Measurements from ENCODE around the gene PRRX2. TPM values are rescaled to one million over a fixed set of nuclear protein-coding genes. Genes with fewer than 3 reads are reported as not detected.

PRRX2 gene
- total and polyA plus RNA-seq, 2 experiments from 2014 or later, result 5.8 to 8.3 TPM

DNA sequence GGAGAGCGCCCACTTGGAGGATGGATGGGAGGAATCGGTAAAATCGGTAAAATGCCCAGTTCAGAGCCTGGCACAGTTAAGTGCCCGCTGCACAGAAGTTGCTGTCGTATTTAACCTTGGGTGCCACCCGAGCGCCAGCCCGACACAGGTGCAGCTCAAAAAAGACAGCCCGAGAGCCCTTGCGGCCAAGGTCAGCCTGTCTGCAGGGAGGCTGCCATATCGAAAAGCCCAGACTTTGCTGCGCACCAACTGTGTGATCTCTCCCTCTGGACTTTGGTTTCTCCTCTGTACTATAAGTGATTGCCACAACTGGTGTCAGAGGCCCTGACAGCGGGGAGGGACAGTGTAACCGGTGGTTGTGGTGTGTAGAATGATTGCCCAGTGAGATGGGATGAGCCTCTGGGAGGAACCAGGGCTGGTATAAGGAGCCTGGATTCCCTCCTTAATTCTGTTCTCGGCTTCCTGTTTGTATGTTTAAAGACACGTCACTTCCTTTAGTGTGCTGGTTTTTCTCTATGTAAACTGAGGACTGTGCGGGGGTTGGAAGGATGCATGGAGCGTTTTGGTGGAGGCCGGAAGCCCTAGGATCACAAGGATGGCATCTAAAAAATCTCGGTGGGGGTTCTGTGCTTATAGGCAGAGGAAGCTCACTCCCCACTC is 38.7 kb upstream of the PRRX2 start:
- H3K27me3 Mint-ChIP-seq (ENCODE audit: insufficient read depth, low read depth, poor library complexity), result peaks cover 20% of the 10 kb centered on the region
- no peaks in the 10 kb centered on the region for H3K9me3 Mint-ChIP-seq
- H3K4me1 Mint-ChIP-seq, result peaks cover 54% of the 10 kb centered on the region
- peaks cover 49% of the 10 kb centered on the region for H4K20me1 ChIP-seq (replicated peaks; ENCODE audit: insufficient read depth)
- H3K36me3 ChIP-seq (ENCODE audit: insufficient read depth), result no peaks in the 10 kb centered on the region
- peak overlapping the region; percentile 93; the same call in 1 of the 2 replicates for H2AFZ ChIP-seq
- H3K4me1 ChIP-seq (ENCODE audit: insufficient read depth), result peaks cover 33% of the 10 kb centered on the region
- no peak for TF ChIP-seq NANOG (IDR thresholded peaks at IDR 0.05; ENCODE audit: borderline replicate concordance)
- peak; percentile 45; the same call in 1 of the 2 replicates for TF ChIP-seq CREB1 (CRISPR knock-in tag; IDR thresholded peaks at IDR 0.05; ENCODE audit: low read depth)
- no peak for TF ChIP-seq EZH2phosphoT487 (IDR thresholded peaks at IDR 0.05; ENCODE audit: unreplicated experiment)
- no peak for TF ChIP-seq POLR2AphosphoS5 (IDR thresholded peaks at IDR 0.05; ENCODE audit: low read depth)
- peaks cover 57% of the 10 kb centered on the region for H3K79me2 ChIP-seq (replicated peaks; ENCODE audit: insufficient read depth)
- peak overlapping the region; percentile 77 for H3K4me3 Mint-ChIP-seq
- H3F3A ChIP-seq (replicated peaks; ENCODE audit: low read depth), result 0 out of 2 replicates have a peak, but pooled peaks cover 6% of the 10 kb centered on the region
- peak overlapping the region; percentile 98 for H3K4me3 ChIP-seq
- H3K27ac ChIP-seq (ENCODE audit: low read depth), result no peak overlapping the region
- H3K27me3 ChIP-seq (ENCODE audit: insufficient read depth), result peaks cover 9% of the 10 kb centered on the region
- peak; percentile 5 for ATAC-seq
- peak overlapping the region; percentile 88 for H3K27ac Mint-ChIP-seq
- peak overlapping the region; percentile 100 for H3K4me2 ChIP-seq
- peaks cover 16% of the 10 kb centered on the region for H3K36me3 Mint-ChIP-seq (ENCODE audit: low read depth)
- no peak for DNase-seq (ENCODE audit: low spot score)
- no peaks in the 10 kb centered on the region for H3K9me2 ChIP-seq (ENCODE audit: insufficient read depth)

DNA sequence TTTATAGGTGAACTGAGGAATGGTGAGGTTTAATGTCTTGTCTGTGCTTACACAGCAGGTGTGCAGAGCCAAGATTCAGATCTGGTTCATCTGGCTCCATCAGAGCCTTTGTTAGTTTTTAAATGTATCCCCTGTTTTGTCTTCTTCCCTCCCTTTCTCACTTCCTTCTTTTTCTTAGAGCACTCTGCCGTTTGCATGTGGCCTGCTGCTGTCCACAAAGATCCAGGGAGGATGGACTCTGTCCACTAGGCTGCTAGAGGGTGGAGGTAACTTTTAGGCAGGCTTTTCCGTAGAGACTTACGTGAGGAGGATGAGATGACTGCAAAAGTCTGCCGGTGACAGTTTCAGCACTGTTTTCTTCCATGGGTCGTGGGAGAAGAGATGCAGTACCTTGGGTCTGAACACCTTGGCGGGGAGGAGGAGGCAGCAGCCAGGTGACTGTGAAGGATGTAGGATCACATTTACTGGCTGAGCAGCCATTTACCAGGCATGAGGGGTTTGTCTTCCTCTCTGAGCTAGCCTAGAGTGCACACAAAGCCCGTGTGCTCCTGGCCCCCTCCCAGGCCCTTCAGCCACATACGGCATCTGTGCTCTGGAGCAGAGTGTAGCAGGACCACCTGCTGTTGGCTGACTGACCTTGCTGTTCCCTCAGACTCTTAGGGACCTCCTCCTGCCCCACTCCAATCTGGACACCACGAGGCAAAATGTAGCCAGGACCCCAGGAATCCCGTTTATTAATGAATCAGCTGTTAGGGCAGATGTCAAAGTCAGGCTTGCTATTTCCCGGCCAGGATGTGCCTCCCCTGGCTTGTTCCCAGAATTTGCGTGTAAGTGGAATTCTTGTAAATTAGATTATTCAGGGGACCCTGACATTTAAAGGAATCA is 37.6 kb upstream of the PRRX2 start:
- Histone ChIP-seq H3K79me2 (replicated peaks; ENCODE audit: insufficient read depth) (peaks cover 67% of the 10 kb centered on the region), H3K4me1 (ENCODE audit: insufficient read depth) (peaks cover 33% of the 10 kb centered on the region), H3K27ac (ENCODE audit: low read depth) (no peak overlapping the region), H4K20me1 (replicated peaks; ENCODE audit: insufficient read depth) (peaks cover 57% of the 10 kb centered on the region), H3K9me2 (ENCODE audit: insufficient read depth) (no peaks in the 10 kb centered on the region), H3F3A (replicated peaks; ENCODE audit: low read depth) (0 out of 2 replicates have a peak, but pooled peaks cover 6% of the 10 kb centered on the region), H3K27me3 (ENCODE audit: insufficient read depth) (no peaks in the 10 kb centered on the region), H3K4me3 (peak overlapping the region; percentile 98), H3K36me3 (ENCODE audit: insufficient read depth) (no peaks in the 10 kb centered on the region), H2AFZ (no peak overlapping the region), H3K4me2 (peak overlapping the region; percentile 100)
- Mint-ChIP-seq H3K4me1 (peaks cover 54% of the 10 kb centered on the region), H3K36me3 (ENCODE audit: low read depth) (peaks cover 22% of the 10 kb centered on the region), H3K4me3 (peak overlapping the region; percentile 77), H3K27ac (peak overlapping the region; percentile 4; the same call in 1 of the 2 replicates), H3K9me3 (no peaks in the 10 kb centered on the region), H3K27me3 (ENCODE audit: insufficient read depth, low read depth, poor library complexity) (peaks cover 20% of the 10 kb centered on the region)
- DNase-seq (ENCODE audit: low spot score), result no peak
- no peak for ATAC-seq
- TF ChIP-seq EZH2phosphoT487 (IDR thresholded peaks at IDR 0.05; ENCODE audit: unreplicated experiment) (no peak), NANOG (IDR thresholded peaks at IDR 0.05; ENCODE audit: borderline replicate concordance) (no peak), ZNF331 (CRISPR knock-in tag; IDR thresholded peaks at IDR 0.05; ENCODE audit: low read depth) (no peak), EZH2 (IDR thresholded peaks at IDR 0.05; ENCODE audit: low read depth, unreplicated experiment) (no peak), CREB1 (CRISPR knock-in tag; IDR thresholded peaks at IDR 0.05; ENCODE audit: low read depth) (no peak)
- TF ChIP-seq, protein P1, sequence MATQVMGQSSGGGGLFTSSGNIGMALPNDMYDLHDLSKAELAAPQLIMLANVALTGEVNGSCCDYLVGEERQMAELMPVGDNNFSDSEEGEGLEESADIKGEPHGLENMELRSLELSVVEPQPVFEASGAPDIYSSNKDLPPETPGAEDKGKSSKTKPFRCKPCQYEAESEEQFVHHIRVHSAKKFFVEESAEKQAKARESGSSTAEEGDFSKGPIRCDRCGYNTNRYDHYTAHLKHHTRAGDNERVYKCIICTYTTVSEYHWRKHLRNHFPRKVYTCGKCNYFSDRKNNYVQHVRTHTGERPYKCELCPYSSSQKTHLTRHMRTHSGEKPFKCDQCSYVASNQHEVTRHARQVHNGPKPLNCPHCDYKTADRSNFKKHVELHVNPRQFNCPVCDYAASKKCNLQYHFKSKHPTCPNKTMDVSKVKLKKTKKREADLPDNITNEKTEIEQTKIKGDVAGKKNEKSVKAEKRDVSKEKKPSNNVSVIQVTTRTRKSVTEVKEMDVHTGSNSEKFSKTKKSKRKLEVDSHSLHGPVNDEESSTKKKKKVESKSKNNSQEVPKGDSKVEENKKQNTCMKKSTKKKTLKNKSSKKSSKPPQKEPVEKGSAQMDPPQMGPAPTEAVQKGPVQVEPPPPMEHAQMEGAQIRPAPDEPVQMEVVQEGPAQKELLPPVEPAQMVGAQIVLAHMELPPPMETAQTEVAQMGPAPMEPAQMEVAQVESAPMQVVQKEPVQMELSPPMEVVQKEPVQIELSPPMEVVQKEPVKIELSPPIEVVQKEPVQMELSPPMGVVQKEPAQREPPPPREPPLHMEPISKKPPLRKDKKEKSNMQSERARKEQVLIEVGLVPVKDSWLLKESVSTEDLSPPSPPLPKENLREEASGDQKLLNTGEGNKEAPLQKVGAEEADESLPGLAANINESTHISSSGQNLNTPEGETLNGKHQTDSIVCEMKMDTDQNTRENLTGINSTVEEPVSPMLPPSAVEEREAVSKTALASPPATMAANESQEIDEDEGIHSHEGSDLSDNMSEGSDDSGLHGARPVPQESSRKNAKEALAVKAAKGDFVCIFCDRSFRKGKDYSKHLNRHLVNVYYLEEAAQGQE (IDR thresholded peaks at IDR 0.05; ENCODE audit: unreplicated experiment), result no peak
- TF ChIP-seq, protein P2, sequence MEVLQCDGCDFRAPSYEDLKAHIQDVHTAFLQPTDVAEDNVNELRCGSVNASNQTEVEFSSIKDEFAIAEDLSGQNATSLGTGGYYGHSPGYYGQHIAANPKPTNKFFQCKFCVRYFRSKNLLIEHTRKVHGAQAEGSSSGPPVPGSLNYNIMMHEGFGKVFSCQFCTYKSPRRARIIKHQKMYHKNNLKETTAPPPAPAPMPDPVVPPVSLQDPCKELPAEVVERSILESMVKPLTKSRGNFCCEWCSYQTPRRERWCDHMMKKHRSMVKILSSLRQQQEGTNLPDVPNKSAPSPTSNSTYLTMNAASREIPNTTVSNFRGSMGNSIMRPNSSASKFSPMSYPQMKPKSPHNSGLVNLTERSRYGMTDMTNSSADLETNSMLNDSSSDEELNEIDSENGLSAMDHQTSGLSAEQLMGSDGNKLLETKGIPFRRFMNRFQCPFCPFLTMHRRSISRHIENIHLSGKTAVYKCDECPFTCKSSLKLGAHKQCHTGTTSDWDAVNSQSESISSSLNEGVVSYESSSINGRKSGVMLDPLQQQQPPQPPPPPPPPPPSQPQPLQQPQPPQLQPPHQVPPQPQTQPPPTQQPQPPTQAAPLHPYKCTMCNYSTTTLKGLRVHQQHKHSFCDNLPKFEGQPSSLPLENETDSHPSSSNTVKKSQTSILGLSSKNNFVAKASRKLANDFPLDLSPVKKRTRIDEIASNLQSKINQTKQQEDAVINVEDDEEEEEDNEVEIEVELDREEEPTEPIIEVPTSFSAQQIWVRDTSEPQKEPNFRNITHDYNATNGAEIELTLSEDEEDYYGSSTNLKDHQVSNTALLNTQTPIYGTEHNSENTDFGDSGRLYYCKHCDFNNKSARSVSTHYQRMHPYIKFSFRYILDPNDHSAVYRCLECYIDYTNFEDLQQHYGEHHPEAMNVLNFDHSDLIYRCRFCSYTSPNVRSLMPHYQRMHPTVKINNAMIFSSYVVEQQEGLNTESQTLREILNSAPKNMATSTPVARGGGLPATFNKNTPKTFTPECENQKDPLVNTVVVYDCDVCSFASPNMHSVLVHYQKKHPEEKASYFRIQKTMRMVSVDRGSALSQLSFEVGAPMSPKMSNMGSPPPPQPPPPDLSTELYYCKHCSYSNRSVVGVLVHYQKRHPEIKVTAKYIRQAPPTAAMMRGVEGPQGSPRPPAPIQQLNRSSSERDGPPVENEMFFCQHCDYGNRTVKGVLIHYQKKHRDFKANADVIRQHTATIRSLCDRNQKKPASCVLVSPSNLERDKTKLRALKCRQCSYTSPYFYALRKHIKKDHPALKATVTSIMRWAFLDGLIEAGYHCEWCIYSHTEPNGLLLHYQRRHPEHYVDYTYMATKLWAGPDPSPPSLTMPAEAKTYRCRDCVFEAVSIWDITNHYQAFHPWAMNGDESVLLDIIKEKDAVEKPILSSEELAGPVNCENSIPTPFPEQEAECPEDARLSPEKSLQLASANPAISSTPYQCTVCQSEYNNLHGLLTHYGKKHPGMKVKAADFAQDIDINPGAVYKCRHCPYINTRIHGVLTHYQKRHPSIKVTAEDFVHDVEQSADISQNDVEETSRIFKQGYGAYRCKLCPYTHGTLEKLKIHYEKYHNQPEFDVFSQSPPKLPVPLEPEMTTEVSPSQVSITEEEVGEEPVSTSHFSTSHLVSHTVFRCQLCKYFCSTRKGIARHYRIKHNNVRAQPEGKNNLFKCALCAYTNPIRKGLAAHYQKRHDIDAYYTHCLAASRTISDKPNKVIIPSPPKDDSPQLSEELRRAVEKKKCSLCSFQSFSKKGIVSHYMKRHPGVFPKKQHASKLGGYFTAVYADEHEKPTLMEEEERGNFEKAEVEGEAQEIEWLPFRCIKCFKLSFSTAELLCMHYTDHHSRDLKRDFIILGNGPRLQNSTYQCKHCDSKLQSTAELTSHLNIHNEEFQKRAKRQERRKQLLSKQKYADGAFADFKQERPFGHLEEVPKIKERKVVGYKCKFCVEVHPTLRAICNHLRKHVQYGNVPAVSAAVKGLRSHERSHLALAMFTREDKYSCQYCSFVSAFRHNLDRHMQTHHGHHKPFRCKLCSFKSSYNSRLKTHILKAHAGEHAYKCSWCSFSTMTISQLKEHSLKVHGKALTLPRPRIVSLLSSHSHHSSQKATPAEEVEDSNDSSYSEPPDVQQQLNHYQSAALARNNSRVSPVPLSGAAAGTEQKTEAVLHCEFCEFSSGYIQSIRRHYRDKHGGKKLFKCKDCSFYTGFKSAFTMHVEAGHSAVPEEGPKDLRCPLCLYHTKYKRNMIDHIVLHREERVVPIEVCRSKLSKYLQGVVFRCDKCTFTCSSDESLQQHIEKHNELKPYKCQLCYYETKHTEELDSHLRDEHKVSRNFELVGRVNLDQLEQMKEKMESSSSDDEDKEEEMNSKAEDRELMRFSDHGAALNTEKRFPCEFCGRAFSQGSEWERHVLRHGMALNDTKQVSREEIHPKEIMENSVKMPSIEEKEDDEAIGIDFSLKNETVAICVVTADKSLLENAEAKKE (CRISPR knock-in tag; IDR thresholded peaks at IDR 0.05), result no peak

Data from GM23338 (cell line).